Measurements from ENCODE around the gene PSMB11. TPM values are rescaled to one million over a fixed set of nuclear protein-coding genes. Genes with fewer than 3 reads are reported as not detected.
A peak's percentile ranks its signal among the peaks of the same experiment; 100 is the strongest.
"Not testable (repeated sequence)": the region's sequence is repeated elsewhere in the genome, so short reads cannot be mapped to it uniquely, and the experiment has no call there.

The PSMB11 gene, protein sequence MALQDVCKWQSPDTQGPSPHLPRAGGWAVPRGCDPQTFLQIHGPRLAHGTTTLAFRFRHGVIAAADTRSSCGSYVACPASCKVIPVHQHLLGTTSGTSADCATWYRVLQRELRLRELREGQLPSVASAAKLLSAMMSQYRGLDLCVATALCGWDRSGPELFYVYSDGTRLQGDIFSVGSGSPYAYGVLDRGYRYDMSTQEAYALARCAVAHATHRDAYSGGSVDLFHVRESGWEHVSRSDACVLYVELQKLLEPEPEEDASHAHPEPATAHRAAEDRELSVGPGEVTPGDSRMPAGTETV
- not detected for polyA plus RNA-seq

DNA sequence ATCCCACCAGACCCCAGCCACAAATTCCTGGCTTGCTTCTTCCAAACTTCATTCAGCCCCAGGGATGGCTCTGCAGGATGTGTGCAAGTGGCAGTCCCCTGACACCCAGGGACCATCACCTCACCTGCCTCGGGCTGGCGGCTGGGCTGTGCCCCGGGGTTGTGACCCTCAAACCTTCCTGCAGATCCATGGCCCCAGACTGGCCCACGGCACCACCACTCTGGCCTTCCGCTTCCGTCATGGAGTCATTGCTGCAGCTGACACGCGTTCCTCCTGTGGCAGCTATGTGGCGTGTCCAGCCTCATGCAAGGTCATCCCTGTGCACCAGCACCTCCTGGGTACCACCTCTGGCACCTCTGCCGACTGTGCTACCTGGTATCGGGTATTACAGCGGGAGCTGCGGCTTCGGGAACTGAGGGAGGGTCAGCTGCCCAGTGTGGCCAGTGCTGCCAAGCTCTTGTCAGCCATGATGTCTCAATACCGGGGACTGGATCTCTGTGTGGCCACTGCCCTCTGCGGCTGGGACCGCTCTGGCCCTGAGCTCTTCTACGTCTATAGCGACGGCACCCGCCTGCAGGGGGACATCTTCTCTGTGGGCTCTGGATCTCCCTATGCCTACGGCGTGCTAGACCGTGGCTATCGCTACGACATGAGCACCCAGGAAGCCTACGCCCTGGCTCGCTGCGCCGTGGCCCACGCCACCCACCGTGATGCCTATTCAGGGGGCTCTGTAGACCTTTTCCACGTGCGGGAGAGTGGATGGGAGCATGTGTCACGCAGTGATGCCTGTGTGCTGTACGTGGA, at the start of gene PSMB11:
TSS of gene PSMB11 (plus strand) at position 51 of the 804 bp plus-strand sequence. CDS start at position 65, 14 bp downstream.
- H3K27ac ChIP-seq (ENCODE audit: low read depth, low read length), result no peak within 1 kb of the TSS
- WGBS, 3 donors, result 90 to 96% (median 95%) methylated on average over 36 of the region's 36 CpGs

DNA sequence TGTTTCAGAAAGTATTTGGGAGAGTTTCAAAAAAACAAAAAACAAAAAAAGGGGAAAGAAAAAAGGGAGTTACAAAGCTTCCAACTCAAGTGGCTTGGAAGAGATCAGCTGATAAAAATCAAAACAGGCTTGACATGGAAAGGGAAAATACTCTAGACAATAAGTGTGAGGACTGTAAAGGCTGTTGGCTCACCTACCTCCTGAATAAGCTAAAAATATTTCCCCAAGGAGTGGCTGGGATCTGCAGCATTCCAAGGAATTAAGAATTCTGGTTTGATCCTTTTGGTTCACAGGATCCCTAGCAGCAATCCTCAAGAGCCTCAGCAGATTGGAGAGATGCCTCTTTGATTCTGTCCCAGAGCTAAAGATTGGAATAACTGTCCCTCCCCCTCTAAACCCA, 48.5 kb upstream of the PSMB11 start:
- no peak overlapping the region for H3K27ac ChIP-seq (ENCODE audit: low read depth, low read length)

DNA sequence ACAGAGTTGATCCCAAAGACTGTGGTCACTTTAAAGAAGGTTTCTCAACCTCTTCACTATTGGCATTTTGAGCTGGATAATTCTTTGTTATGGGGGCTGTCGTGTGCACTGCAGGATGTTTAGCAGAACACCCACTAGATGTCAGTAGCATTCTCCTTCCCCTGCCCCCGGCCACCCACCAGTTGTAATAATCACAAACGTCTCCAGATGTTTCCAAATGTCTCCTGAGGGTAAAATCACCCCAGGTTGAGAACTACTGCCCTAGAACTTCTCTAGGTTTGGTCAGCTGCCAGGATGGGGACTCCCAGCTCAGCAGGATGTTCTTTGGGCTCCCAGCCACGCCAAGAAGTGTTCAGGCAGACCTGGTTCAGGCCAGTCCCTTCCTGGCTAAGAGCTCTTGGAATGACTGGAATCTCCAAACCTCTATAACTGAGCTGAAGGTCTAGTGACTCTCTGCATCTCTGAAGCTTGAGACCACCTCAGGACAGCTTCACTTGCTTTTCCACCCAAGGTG, 47.2 kb upstream of the PSMB11 start:
- 7 to 25% (median 11%) methylated on average over 4 of the region's 4 CpGs for WGBS, 3 donors
- H3K27ac ChIP-seq (ENCODE audit: low read depth, low read length), result no peak overlapping the region

DNA sequence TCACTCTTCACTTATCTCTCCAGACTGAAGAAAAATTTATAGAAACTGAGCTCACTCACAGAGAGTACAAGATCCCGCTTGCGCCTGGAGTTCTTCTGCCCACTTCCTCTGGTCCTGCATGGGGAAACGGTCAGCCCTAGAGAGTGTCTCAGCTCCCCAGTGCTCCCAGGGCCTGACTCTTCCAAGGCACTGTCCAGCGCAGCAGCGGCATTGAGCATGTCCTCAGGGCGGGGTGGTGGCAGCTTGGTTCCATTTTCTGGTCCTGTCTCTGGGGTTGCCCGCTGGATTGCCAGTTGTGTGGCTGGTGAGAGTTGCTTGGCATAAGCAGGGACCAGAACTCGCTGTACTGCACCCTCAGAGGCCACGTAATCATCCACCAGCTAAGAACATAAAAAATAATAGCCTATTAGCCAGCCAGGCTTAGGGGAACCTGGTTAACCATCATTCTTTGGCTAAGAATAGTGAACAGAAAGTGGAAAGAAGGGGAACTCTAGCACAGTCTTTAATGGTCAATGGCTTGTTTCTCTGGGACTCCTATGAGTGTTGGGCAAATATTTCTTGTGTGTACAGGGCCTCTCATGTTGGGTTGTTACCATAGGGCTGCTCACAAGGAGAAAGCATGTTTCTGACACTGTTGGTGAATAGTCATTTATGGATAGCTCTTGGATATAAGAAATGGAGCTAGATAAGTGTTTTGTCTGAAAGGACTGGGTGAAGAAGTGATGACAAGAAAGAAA, 46.0 kb upstream of the PSMB11 start:
- WGBS, 3 donors, result 90 to 93% (median 92%) methylated on average over 9 of the region's 9 CpGs
- no peak overlapping the region for H3K27ac ChIP-seq (ENCODE audit: low read depth, low read length)

DNA sequence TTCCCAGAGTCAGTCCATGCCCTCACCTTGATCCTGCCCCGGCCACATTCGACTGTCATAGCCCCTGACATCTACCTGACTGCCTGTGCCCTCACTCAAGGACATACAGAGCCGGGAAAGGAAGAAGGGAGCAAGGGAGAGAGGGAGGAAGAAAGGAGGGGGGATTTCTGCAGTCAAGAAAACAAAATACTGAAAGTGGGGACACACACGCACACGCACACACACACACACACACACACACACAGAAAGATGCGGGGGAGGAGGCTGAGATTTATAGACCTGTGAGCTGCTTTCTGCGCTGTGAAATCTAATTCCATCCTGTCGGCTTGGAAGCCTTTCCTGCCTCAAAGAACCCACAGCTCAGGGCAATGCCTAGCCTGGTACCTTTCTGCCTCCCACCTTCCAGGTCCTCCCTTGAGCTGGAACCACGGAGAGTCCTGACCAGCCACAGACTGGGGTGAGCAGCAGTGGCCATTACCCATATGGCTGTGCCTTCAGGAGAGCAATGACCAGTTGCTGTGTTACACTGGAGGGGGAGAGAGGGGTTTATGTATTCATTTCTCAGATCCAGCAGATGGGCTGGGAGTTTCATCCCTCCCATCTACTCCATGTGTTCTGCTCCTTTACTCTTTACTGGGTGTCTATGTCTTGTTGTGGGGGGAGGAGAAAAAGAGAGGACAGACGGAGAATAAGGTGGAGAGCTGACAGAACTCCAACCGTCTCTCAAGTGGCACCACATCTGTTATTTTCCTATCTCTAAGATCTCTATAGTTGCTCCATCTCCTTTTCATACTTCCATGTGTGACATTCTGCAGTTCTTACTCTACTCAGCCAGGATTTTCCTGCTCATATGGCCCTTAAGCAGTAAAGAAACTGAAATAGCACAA, 45.0 kb upstream of the PSMB11 start:
- 69 to 71% (median 70%) methylated on average over 11 of the region's 11 CpGs for WGBS, 3 donors
- H3K27ac ChIP-seq (ENCODE audit: low read depth, low read length), result no peak overlapping the region

DNA sequence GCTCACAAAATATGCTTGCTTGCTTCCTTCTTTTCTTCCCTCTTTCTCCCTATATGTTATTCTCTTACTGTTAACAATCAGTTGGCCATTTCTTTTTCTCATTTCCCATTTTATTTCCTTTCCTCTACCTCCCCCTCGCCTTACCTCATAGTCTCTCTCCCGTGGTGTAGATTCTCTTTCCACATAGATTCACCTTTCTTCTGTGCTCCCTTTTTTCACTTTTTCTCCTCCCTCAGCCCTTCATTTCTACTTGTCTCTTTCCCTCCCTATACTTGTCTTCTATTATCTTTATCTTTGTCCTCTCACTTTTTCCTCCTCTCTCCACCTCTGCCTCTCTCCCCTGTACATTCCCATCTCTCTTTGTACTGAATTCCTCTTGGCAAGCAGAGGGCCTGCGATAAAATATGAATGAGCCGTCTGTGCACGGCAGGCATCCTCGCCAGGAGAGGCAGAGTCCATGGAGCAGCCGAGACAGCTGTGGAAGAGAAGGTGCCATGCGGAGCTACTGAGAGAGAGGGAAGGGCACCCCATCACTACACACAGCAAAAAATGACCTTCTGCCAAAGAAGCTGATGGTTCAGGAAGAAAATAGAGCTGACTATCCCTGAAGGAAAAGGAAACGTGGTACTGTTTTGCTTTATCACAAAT, 44.2 kb upstream of the PSMB11 start:
- H3K27ac ChIP-seq (ENCODE audit: low read depth, low read length), result no peak overlapping the region
- WGBS, 3 donors, result 72 to 87% (median 78%) methylated on average over 9 of the region's 9 CpGs

DNA sequence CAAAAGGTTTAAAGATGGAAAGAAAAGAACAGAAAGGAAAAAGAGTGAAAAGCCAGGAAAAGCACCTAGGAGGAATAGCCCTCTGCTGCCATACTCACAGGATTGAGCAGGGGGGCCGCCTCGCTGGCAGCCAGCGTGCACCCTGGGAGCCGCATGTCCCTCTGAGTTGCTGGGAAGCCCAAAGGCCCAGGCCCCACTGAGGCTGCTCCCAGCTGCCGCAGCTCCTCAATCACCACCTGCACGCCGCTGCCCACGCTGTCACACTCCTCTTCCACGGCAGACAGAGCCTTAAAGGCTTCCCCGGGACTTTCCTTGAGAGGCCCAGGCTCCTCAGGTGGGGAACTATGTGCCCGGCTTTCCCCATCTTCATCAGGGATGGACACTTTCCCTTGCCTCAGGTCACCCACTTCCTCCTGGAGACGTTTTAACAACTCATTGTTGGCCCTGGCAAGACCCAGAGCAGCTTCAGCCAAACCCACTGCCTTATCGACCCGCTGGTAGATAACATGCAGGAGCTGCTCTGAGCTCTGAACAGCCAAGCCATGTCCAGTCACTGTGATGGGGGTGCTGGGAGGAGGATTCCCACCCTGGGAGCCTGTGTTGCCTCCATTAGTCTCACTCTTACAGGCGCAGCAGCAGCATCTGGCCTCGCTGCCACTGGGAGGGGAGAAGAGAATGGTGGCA, 43.5 kb upstream of the PSMB11 start:
- H3K27ac ChIP-seq (ENCODE audit: low read depth, low read length), result no peak overlapping the region
- WGBS, 3 donors, result 83 to 91% (median 87%) methylated on average over 16 of the region's 16 CpGs

DNA sequence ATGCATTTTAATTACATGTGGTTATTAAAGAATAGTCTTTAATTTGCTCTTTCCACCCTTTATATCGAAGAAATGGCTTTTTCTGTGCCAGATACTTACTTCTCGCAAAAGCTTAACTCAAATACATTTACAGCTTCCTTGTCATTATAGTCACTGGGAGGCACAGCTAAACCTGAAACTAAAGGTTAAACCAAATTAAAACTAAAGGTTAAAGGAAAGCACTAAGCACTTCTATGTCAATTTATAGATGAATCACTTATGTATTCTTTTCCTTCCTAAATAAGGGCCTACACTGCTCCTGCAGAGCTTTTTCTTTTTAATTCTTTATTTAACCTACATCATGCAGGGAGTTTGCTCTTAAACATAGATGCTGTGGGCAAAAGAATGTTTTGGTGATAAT, 41.2 kb upstream of the PSMB11 start:
- no peak overlapping the region for H3K27ac ChIP-seq (ENCODE audit: low read depth, low read length)
- 96 to 98% (median 98%) methylated on average over 2 of the region's 2 CpGs for WGBS, 3 donors

DNA sequence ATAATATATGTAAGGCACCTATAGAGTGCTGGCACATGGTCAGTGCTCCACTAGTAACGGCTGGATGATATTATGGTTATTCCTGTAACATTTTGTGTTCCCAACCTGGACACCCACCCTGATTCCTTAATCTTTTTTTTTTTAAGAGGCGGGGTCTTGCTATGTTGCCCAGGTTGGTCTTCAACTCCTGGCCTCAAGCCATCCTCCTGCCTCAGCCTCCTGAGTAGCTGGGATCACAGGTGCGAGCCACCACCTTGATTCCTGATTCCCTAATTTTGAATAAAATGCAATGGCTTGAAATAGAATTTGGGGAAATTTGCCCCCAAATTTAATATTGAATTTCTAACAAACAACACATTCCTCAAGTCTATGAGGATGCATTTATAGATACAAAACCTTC, 39.4 kb upstream of the PSMB11 start:
- H3K27ac ChIP-seq (ENCODE audit: low read depth, low read length), result no peak overlapping the region
- WGBS, 3 donors, result 96 to 98% (median 97%) methylated on average over 3 of the region's 3 CpGs

DNA sequence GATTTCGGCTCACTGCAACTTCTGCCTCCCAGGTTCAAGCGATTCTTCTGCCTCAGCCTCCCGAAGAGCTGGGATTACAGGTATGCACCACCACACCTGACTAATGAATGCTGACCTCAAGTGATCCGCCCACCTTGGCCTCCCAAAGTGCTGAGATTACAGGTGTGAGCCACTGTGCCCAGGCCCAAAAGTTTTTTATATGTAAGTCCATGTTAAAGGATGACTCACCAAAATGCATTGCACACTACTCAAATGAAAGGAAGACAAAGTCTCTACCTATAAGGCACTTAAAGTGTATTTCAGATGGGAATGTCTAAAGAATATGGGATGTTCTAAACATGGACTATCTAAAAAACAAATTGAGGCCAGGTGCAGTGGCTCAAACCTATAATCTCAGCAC, 37.7 kb upstream of the PSMB11 start:
- 96 to 98% (median 96%) methylated on average over 4 of the region's 4 CpGs for WGBS, 3 donors
- not testable (repeated sequence) for H3K27ac ChIP-seq (ENCODE audit: low read depth, low read length)

DNA sequence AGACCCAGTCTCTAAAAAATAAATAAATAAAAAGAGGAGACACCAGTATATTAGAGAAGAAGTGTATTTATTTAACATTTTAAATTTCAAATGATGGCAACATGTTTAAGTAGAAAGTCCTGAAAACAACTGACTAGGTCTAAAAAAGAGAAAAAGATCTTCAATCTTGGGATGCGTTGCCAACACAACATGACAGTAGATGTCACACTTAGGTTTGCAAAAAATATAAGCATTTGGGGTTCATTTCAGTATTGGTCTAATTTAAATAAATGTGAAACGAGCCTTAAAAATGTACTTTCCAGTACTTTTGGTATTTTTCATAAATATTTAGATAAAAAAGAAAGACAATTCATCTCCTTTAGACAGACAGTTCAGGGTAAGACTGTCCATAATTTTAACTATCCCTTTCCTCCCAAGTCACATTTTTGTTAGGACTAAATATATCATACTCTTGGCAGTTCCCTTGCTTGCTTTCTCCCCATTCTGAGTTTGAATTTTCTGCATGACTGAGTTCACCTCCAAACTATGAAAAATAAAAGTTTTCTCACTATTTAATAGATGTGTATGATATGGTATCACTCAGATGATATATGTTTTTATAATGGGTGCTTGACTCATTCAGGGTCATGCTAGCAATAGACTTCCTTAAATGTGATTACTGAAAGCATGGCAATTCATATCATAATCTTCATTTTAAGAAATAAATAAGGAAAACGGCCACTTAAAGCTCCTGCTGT, 36.4 kb upstream of the PSMB11 start:
- H3K27ac ChIP-seq (ENCODE audit: low read depth, low read length), result no peak overlapping the region
- 67 to 78% (median 75%) methylated on average over 3 of the region's 3 CpGs for WGBS, 3 donors

DNA sequence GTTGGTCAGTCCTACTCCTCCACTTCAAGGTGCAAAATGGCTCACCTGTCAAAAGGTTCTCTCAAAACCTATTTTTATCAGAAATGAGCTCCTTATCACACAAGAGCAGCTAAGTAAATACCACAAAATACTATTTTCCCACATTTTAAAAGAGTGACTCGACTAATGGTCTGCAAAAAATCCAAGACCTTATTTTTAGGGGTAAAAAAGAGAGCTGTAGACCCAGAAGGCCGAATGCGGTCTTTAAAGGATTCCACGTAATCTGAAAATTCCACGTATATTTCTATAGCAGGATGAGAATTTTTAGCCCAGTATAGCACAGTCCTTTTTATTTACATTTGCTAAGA, 35.9 kb upstream of the PSMB11 start:
- H3K27ac ChIP-seq (ENCODE audit: low read depth, low read length), result no peak overlapping the region
- WGBS, 3 donors, result 26 to 62% (median 51%) methylated on average over 5 of the region's 5 CpGs

DNA sequence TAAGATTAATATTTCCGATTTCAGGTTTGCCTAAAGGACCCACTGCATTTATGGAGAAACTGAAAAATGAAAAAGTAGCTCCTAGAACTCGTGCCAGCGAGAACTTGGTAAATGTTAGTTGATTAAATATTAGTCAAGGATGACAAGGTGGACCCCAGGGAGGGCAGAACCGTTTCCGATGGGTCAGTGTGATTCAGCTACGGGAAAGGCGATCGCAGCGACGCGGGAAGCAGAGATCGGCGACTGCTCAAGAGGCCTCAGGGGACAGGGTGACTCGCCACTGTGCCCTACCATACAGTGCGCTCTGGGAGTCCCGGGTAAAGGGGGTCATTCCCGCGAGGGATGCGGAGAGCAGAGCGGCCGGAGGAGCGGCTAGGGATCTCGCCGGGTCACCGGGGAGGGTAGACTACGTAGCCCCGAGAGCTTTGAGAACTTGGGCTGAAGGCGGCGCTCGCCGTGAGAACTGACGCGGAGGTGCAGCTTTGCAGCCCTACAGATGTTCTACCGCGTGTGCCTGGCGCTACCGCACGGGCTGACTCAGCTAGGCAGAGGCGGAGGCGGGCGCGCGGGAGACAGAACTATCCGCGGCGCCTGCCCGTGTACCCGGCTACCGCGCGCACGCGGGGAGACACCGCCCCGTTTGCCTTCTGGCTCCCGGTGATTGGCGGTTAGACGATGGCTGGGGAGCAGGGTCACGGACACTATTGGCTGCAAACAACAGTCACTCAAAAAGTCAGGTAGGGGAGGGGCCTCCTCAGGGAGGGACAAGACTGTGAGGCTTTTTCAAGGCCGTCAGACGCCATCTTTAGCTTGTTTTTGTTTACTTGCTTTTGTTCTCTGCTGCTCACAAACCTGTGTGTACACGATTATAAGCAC, 35.2 kb upstream of the PSMB11 start:
- WGBS, 3 donors, result 0 to 1% (median 0%) methylated on average over 62 of the region's 62 CpGs
- peak overlapping the region; percentile 38 for H3K27ac ChIP-seq (ENCODE audit: low read depth, low read length)

DNA sequence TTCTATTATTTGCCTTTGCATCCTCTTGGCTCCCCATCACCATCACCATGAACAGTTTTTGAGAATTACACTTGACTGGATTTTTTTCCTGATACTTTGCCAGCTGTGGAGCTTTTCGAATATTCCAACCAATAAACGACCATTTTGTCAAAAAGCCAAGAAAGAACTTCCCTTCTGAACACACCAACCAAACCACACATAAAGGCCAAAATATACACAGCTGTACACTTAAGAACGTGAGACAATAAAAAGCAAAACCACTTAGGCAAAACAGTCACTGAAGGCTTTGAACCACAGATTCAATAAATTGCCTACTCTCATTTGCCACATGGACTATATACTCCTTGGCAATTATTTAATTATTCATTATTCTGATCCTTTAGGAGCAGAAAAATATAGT, 33.2 kb upstream of the PSMB11 start:
- WGBS, 3 donors, result 13 to 38% (median 26%) methylated on average over 3 of the region's 3 CpGs
- no peak overlapping the region for H3K27ac ChIP-seq (ENCODE audit: low read depth, low read length)

DNA sequence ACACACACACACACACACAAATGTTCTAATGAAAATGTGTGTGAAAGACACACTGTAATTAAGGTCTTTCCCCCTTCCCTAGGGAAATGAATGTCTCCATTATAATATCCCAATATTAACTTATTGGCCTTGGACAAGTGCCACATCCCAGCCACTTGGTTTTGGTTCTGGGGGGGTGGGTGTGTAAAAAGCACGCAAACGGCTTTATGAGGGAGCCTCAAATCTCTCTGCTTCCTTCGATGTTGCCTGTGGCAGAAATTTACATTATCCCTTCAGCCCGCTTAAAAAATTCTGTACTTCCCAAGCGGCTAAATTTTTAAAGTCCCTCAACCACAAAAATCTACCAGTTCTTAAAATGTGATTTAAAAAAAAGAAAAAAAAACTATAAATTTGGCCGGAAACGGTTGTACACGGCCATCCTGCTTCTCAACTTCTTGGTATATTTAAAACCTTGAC, 32.5 kb upstream of the PSMB11 start:
- H3K27ac ChIP-seq (ENCODE audit: low read depth, low read length), result no peak overlapping the region

More for the DNA sequence above, 32.5 kb upstream of the PSMB11 start:
- 10 to 21% (median 13%) methylated on average over 8 of the region's 8 CpGs for WGBS, 3 donors
